Peyer's patch (tissue), 4 donors: ENCODE data around the gene RMDN2. TPM values are rescaled to one million over a fixed set of nuclear protein-coding genes. Genes with fewer than 3 reads are reported as not detected.

Experiments used
- DNase-seq, 3 donors: peaks; one replicate each; pipeline ENCODE4 v3.0.0-alpha.2; 2017 to 2019
- H3K27ac ChIP-seq, 4 donors: fragments of 200-600 bp; sonication (generic); one replicate each; pipeline ENCODE4 v1.5.1; 2016 to 2019
- H3K27me3 ChIP-seq, 2 donors: fragments of 200-600 bp; sonication (generic); one replicate each; pipeline ENCODE4 v1.5.1; 2019
- H3K36me3 ChIP-seq, 3 donors: fragments of 200-600 bp; sonication (generic); one replicate each; pipeline ENCODE4 v1.5.1; 2016 to 2019
- H3K4me1 ChIP-seq, 4 donors: fragments of 200-600 bp; sonication (generic); one replicate each; pipeline ENCODE4 v1.5.1; 2016 to 2019
- H3K4me3 ChIP-seq, 4 donors: fragments of 200-600 bp; sonication (generic); 1 replicate in 3 of 4; 2 replicates in 1 of 4; pipeline ENCODE4 v1.5.1; 2016 to 2019; ENCODE audit warnings: mild to moderate bottlenecking in 1 of 4
- H3K9me3 ChIP-seq, 4 donors: fragments of 200-600 bp; sonication (generic); one replicate each; pipeline ENCODE4 v1.5.1; 2016 to 2019; ENCODE audit warnings: mild to moderate bottlenecking in 1 of 4
- POLR2A ChIP-seq, 2 donors: fragments of 450-650 bp; IDR thresholded peaks; one replicate each; pipeline ENCODE4 v1.5.1; 2017; ENCODE audit warnings: antibody characterized with exemption in 2 of 2, mild to moderate bottlenecking in 2 of 2, moderate library complexity in 2 of 2
- total RNA-seq, 4 donors: library from RNA; depleted of rRNA; stranded (reverse); fragments of >200 nt; gene quantifications; one replicate each; pipeline ENCODE4 v1.1.0, GENCODE V29; 2016
- TF ChIP-seq, protein P1 (sequence below), 6 experiments: fragments of 450-650 bp in 4 of 6; fragments of 200-600 bp in 2 of 6; sonication (generic) in 1 of 6; IDR thresholded peaks; one replicate each; pipeline ENCODE4 v1.5.1; 2017 to 2019; ENCODE audit warnings: antibody characterized with exemption in 6 of 6, mild to moderate bottlenecking in 3 of 6, moderate library complexity in 1 of 6

The RMDN2 gene
- total RNA-seq, 4 donors from 2014 or later = 13.2 to 39.0 (median 30.9) TPM

- Histone ChIP-seq H3K4me3 (no peak overlapping the region), H3K9me3 (no peaks in the 10 kb centered on the region), H3K36me3 (no peaks in the 10 kb centered on the region), H3K27me3 (no peaks in the 10 kb centered on the region), H3K4me1 (peaks cover 0 to 9% (median 0%) of the 10 kb centered on the region in 4 donors), H3K27ac (peak overlapping the region in 2 of 4 donors; percentile 15 to 82)
- TF ChIP-seq, protein P1, sequence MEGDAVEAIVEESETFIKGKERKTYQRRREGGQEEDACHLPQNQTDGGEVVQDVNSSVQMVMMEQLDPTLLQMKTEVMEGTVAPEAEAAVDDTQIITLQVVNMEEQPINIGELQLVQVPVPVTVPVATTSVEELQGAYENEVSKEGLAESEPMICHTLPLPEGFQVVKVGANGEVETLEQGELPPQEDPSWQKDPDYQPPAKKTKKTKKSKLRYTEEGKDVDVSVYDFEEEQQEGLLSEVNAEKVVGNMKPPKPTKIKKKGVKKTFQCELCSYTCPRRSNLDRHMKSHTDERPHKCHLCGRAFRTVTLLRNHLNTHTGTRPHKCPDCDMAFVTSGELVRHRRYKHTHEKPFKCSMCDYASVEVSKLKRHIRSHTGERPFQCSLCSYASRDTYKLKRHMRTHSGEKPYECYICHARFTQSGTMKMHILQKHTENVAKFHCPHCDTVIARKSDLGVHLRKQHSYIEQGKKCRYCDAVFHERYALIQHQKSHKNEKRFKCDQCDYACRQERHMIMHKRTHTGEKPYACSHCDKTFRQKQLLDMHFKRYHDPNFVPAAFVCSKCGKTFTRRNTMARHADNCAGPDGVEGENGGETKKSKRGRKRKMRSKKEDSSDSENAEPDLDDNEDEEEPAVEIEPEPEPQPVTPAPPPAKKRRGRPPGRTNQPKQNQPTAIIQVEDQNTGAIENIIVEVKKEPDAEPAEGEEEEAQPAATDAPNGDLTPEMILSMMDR (IDR thresholded peaks at IDR 0.05) = no peak
- TF ChIP-seq POLR2A (IDR thresholded peaks at IDR 0.05) = no peak
- no peak for DNase-seq
Measured at GRCh38 chr2:37902991-37903390, 22.1 kb upstream of the RMDN2 start.

DNA sequence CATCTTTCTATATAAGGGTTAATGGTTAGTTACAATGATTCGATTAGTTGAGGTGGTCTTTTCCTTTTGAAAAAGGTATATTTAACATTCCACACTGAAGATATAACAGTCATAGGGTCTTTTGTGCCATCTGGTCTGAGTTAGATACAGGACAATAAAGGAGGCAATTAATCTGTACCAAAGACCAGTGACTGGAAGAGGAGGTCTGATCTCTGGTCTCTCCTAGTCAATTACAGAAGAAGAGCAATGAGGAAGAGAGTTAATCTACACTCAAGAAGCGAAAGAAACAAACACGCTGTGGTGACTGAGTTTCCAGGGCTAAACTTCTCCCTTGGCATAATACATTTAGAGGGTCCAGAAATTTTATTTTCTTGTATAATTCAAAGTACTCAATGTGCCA is 20.7 kb upstream of the RMDN2 start:
- TF ChIP-seq POLR2A (IDR thresholded peaks at IDR 0.05) = no peak
- TF ChIP-seq, protein P1 (IDR thresholded peaks at IDR 0.05) = no peak
- H3K36me3 ChIP-seq = no peaks in the 10 kb centered on the region
- peak overlapping the region in 3 of 4 donors; percentile 49 to 82 (median 76) for H3K27ac ChIP-seq
- H3K27me3 ChIP-seq = no peaks in the 10 kb centered on the region
- H3K4me1 ChIP-seq = peaks cover 0 to 9% (median 0%) of the 10 kb centered on the region in 4 donors
- peak overlapping the region in 1 of 4 donors; percentile 8 for H3K4me3 ChIP-seq
- H3K9me3 ChIP-seq = no peaks in the 10 kb centered on the region
- DNase-seq = no peak

DNA sequence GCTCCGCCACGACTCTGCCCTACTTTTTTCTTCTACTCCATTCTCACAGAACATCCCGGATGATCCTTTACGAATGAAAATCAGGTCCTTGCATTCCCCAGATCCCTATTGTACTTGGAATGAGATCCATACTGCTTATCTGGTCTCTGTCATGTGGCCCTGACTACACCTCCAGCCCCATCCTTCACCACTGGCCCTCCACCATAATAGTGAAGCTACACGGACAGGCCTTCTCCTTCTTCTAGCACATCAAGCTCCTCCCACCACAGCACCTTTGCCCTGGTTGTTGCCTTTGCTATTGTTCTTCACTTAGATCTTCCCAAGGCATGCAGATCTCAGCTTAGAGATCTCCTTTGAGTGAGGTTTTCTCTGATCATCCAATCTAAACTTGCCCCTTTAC is 20.1 kb upstream of the RMDN2 start:
- peak overlapping the region in 1 of 4 donors; percentile 8 for H3K4me3 ChIP-seq
- no peaks in the 10 kb centered on the region for H3K36me3 ChIP-seq
- H3K27me3 ChIP-seq = no peaks in the 10 kb centered on the region
- peak overlapping the region in 3 of 4 donors; percentile 49 to 82 (median 76) for H3K27ac ChIP-seq
- peak in 2 of 3 donors; percentile 71 to 80 for DNase-seq
- no peaks in the 10 kb centered on the region for H3K9me3 ChIP-seq
- H3K4me1 ChIP-seq = peaks cover 0 to 9% (median 0%) of the 10 kb centered on the region in 4 donors
- no peak for TF ChIP-seq POLR2A (IDR thresholded peaks at IDR 0.05)
- TF ChIP-seq, protein P1 (IDR thresholded peaks at IDR 0.05) = no peak

- H3K27ac ChIP-seq = no peak overlapping the region
- TF ChIP-seq, protein P1 (IDR thresholded peaks at IDR 0.05) = no peak
- no peak for TF ChIP-seq POLR2A (IDR thresholded peaks at IDR 0.05)
- no peaks in the 10 kb centered on the region for H3K27me3 ChIP-seq
- no peak for DNase-seq
- no peak overlapping the region for H3K4me3 ChIP-seq
- no peaks in the 10 kb centered on the region for H3K36me3 ChIP-seq
- no peaks in the 10 kb centered on the region for H3K9me3 ChIP-seq
- H3K4me1 ChIP-seq = peaks cover 0 to 9% (median 0%) of the 10 kb centered on the region in 4 donors
Measured at GRCh38 chr2:37906131-37906530, 19.0 kb upstream of the RMDN2 start.

DNA sequence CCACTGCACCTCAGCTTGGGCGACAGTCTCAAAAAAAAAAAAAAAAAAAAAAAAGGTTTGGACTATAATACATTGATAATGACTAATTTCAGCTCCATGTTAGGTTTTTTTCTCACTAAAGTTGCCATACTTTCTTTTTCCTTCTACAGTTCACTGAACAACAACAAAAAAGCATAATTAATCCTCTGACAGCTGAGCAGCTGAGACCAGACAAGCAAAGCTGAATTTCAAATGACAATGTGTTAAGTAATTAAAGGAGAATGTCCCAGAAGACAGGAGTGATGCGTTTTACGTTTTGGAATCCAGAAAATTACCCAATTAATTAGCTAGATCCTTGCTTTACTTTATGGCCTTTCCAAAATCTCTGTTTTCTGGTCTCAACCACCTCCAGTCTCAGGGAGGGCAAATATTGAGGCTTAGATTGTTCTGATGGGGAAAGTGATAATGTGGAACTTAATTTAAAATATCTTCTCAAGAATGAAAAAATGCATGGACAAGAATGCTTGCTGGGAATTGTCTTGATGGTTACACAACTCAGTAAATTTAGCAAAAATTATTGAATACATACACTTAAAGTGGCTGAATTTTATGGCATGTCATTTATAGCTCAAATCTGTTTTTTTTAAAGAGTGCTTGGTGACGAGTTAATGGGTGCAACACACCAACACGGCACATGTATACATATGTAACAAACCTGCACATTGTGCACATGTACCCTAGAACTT is 17.4 kb upstream of the RMDN2 start:
- TF ChIP-seq POLR2A (IDR thresholded peaks at IDR 0.05) = no peak
- H3K4me3 ChIP-seq = no peak overlapping the region
- no peaks in the 10 kb centered on the region for H3K9me3 ChIP-seq
- H3K36me3 ChIP-seq = no peaks in the 10 kb centered on the region
- H3K4me1 ChIP-seq = peaks cover 0 to 9% (median 0%) of the 10 kb centered on the region in 4 donors
- no peak for DNase-seq
- no peaks in the 10 kb centered on the region for H3K27me3 ChIP-seq
- H3K27ac ChIP-seq = no peak overlapping the region

GRCh38 chr2:37911296-37911873 is 13.7 kb upstream of the RMDN2 start:
- peaks cover 0 to under 1% (median 0%) of the 10 kb centered on the region in 4 donors for H3K4me1 ChIP-seq
- no peak overlapping the region for H3K4me3 ChIP-seq
- DNase-seq = no peak
- H3K9me3 ChIP-seq = no peaks in the 10 kb centered on the region
- H3K27ac ChIP-seq = no peak overlapping the region
- TF ChIP-seq POLR2A (IDR thresholded peaks at IDR 0.05) = no peak
- TF ChIP-seq, protein P1 (IDR thresholded peaks at IDR 0.05) = no peak
- H3K36me3 ChIP-seq = no peaks in the 10 kb centered on the region
- no peaks in the 10 kb centered on the region for H3K27me3 ChIP-seq
